T-cell (primary cell): ENCODE results near the gene SVOP. TPM values are rescaled to one million over a fixed set of nuclear protein-coding genes. Genes with fewer than 3 reads are reported as not detected.
"Not testable (repeated sequence)": the region's sequence is repeated elsewhere in the genome, so short reads cannot be mapped to it uniquely, and the experiment has no call there.

Experiments
- ATAC-seq, 4 experiments: fragments of 200-7000 bp in 3 of 4; fragments of 150-1000 bp in 1 of 4; cut with Tn5 transposase; replicated peaks in 1 of 4; 1 replicate in 3 of 4; 2 replicates in 1 of 4; pipeline ENCODE4 v1.10.0; 2021; ENCODE audit warnings: moderate library complexity in 3 of 4, mild to moderate bottlenecking in 2 of 4, moderate number of reproducible peaks in 1 of 4
- CTCF ChIA-PET, 2 donors: fragments of 300-600 bp; sonication (Branson Sonifier 250); formaldehyde crosslinking; loops; one replicate each; lab custom pipeline; 2022; ENCODE audit warnings: antibody characterized with exemption in 2 of 2; lab: Charles Lee
- POLR2A ChIA-PET, 2 donors: fragments of 300-600 bp; sonication (Branson Sonifier 250); formaldehyde crosslinking; loops; one replicate each; lab custom pipeline; 2022; ENCODE audit warnings: antibody characterized with exemption in 2 of 2; lab: Charles Lee
- DNase-seq, 35 experiments: peaks; one replicate each; pipeline versions ENCODE4 v3.0.0 to v3.0.0-alpha.2; 2013 to 2023
- H3K27ac ChIP-seq: one replicate; pipeline ENCODE4 v1.5.1; 2013; ENCODE audit warnings: low read length
- H3K27me3 ChIP-seq, 2 experiments: replicated peaks in 1 of 2; 1 replicate in 1 of 2; 2 replicates in 1 of 2; pipeline versions ENCODE4 v1.6.1 to v1.7.0; 2013; ENCODE audit warnings: low read length in 1 of 2, mixed read lengths in 1 of 2; ENCODE audit not compliant: control insufficient read depth in 2 of 2, insufficient read depth in 2 of 2; ENCODE audit errors: extremely low read depth in 1 of 2
- H3K36me3 ChIP-seq, 2 donors: 1 replicate in 1 of 2; 2 replicates in 1 of 2; pipeline versions ENCODE4 v1.6.1 to v1.7.0; 2013; ENCODE audit warnings: low read length in 1 of 2; ENCODE audit not compliant: control insufficient read depth in 2 of 2, insufficient read depth in 1 of 2; ENCODE audit errors: extremely low read depth in 1 of 2
- H3K4me1 ChIP-seq, 2 experiments: 1 replicate in 1 of 2; 2 replicates in 1 of 2; pipeline versions ENCODE4 v1.6.1 to v1.7.0; 2013; ENCODE audit warnings: low read length in 2 of 2, mixed read lengths in 1 of 2; ENCODE audit not compliant: insufficient read depth in 2 of 2, control insufficient read depth in 1 of 2; ENCODE audit errors: extremely low read depth in 1 of 2
- H3K4me3 ChIP-seq, 2 donors: 1 replicate in 1 of 2; 2 replicates in 1 of 2; pipeline versions ENCODE4 v1.5.1 to v1.7.0; 2013; ENCODE audit warnings: mild to moderate bottlenecking in 2 of 2, low read length in 1 of 2, moderate library complexity in 1 of 2; ENCODE audit not compliant: control insufficient read depth in 1 of 2; ENCODE audit errors: extremely low read depth in 1 of 2
- H3K9me3 ChIP-seq: 2 replicates; pipeline ENCODE4 v1.7.0; 2013
- H3K27ac Mint-ChIP-seq, 2 donors: one replicate each; pipeline ENCODE4 v1.8.0; 2020 to 2021; ENCODE audit warnings: mild to moderate bottlenecking in 2 of 2, mixed read lengths in 2 of 2
- H3K27me3 Mint-ChIP-seq, 2 donors: one replicate each; pipeline ENCODE4 v1.8.0; 2021 to 2022; ENCODE audit warnings: mixed read lengths in 2 of 2
- H3K36me3 Mint-ChIP-seq: one replicate; pipeline ENCODE4 v1.8.0; 2021; ENCODE audit warnings: mixed read lengths
- H3K4me1 Mint-ChIP-seq, 3 donors: one replicate each; pipeline ENCODE4 v1.8.0; 2020 to 2022; ENCODE audit warnings: mixed read lengths in 3 of 3, mild to moderate bottlenecking in 1 of 3
- H3K4me3 Mint-ChIP-seq, 3 donors: one replicate each; pipeline ENCODE4 v1.8.0; 2020 to 2022; ENCODE audit warnings: mild to moderate bottlenecking in 3 of 3, mixed read lengths in 3 of 3, moderate library complexity in 3 of 3
- H3K9me3 Mint-ChIP-seq, 3 donors: one replicate each; pipeline ENCODE4 v1.8.0; 2020 to 2022; ENCODE audit warnings: mixed read lengths in 3 of 3
- WGBS: methylation state at CpG from one replicate; pipeline ENCODE4 v1.1.5; 2013; ENCODE audit warnings: missing lambda C conversion rate; ENCODE audit not compliant: insufficient coverage; 5-methylcytosine and 5-hydroxymethylcytosine counted together
- total RNA-seq, 35 experiments: library from RNA in 6 of 35; stranded (reverse) in 6 of 35; fragments of 120-200 nt in 1 of 35; gene quantifications; one replicate each; pipeline versions ENCODE4 v1.2.1 to v1.2.4 and lab custom pipeline; 2013 to 2026

The SVOP gene
- total RNA-seq, 5 donors from 2014 or later (not counting 1 experiment from before 2014, with no cell fraction given), result not detected

DNA sequence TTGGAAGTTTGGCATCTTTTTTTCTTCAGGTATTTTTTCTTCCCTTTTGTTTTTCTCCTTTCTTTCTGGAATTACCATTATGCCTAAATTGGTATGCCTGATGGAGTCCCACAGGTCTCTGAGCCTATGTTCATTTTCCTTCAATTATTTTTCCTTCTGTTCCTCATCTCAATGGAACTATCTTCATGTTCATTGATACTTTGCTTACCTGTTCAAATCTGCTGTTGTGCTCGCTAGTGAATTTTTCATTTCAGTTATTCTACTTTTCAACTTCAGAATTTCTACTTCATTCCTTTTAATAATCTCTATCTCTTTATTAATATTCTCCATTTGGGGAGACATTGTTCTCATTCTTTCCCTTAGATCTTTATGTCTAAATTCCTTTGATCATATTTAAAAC is 16.1 kb upstream of the SVOP start:
- Mint-ChIP-seq H3K27me3 (peaks cover 2 to 7% of the 10 kb centered on the region in 2 donors), H3K9me3 (peaks cover 21% of the 10 kb centered on the region in 3 donors), H3K27ac (no peak overlapping the region), H3K36me3 (peaks cover 9% of the 10 kb centered on the region), H3K4me3 (no peak overlapping the region), H3K4me1 (no peaks in the 10 kb centered on the region)
- Histone ChIP-seq H3K27me3 (peaks cover 0 to 7% of the 10 kb centered on the region in 2 experiments), H3K36me3 (no peaks in the 10 kb centered on the region), H3K4me3 (no peak overlapping the region), H3K9me3 (no peaks in the 10 kb centered on the region), H3K27ac (no peak overlapping the region), H3K4me1 (no peaks in the 10 kb centered on the region)
- CTCF ChIA-PET, result no interaction called here
- no CpG with 5 or more reads among the region's 1 CpG for WGBS
- DNase-seq, result no peak
- POLR2A ChIA-PET, result no interaction called here
- ATAC-seq, result no peak

DNA sequence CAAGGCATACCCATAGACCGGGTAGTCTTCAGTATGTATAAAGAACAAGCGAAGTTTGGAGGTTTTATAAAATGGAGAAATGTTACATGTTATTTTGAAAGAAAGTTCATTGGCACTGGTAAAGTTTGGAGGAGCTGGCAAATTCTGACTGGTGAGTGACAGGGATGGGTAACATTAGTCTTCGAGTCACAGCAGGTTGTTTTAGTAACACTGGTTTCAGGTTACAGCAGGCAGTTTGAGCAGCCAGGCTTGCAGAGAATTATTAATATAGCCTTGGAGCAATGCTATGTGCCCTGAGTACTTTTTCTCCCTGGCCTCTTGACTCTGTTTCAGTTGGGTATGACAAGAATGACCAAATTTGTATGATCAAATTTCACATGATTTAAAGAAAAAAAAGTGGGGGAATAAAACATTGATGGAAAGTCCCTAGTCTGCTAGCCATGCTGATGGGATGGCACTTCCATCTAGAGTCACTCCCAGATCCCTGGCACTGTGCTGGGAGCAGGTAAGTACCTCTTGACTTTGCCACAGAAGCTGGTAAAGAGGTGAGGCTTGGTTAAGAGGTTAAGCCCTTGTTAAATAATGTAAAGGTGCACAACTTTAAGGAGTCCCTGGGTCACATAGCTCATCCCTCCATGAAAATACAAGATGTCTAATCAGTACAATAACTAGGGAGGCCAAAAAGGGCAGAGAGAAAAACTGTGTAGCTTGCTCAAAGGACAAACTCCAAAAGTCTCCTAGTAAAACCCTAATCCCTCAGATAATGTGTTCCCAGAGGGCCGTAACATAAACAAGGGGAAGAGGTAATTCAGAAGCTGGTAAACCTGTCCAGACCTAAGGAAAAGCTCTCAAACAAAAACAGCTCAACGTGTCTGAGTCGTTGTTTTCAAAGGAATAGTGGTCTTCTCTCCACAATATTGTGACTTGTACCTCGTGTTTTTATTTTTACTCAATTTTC is 12.7 kb upstream of the SVOP start:
- Mint-ChIP-seq H3K27me3 (peaks cover 7 to 17% of the 10 kb centered on the region in 2 donors), H3K9me3 (peaks cover 15% of the 10 kb centered on the region in 3 donors), H3K4me3 (no peak overlapping the region), H3K4me1 (no peaks in the 10 kb centered on the region), H3K27ac (no peak overlapping the region), H3K36me3 (peaks cover 5% of the 10 kb centered on the region)
- WGBS, result 67% methylated on average over 3 of the region's 7 CpGs
- ChIA-PET CTCF (no interaction called here), POLR2A (no interaction called here)
- H3K4me1 ChIP-seq, result no peaks in the 10 kb centered on the region
- no peak for DNase-seq
- H3K4me3 ChIP-seq, result no peak overlapping the region
- H3K9me3 ChIP-seq, result no peaks in the 10 kb centered on the region
- no peak for ATAC-seq
- peaks cover 0 to under 1% of the 10 kb centered on the region in 2 experiments for H3K27me3 ChIP-seq
- no peaks in the 10 kb centered on the region for H3K36me3 ChIP-seq
- H3K27ac ChIP-seq, result no peak overlapping the region

DNA sequence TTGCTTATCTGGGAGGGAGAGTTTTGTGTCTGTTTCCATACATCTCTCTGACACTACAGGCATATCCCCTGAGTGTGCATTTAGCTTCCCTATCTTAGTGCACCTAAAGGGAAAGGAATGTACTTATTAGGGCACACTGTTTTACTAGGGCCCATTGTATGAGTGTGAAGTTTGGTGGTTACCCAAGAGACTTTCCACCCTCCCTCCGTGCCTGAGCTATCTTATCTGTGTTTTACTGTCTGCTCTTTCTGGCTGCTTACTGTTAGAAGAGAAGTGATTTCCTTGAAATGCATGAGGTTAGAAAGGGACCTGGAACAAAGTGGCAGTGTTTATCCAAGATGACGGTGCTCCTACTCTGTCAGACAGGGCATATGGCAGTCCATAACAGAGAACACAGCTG is 8.5 kb upstream of the SVOP start:
- H3K27me3 Mint-ChIP-seq, result peaks cover 13 to 20% of the 10 kb centered on the region in 2 donors
- peaks cover 0 to 2% (median 0%) of the 10 kb centered on the region in 3 donors for H3K9me3 Mint-ChIP-seq
- no CpG with 5 or more reads among the region's 2 CpGs for WGBS
- ATAC-seq (no peak), DNase-seq (no peak)
- CTCF ChIA-PET, result no interaction called here
- H3K36me3 Mint-ChIP-seq, result no peaks in the 10 kb centered on the region
- POLR2A ChIA-PET, result no interaction called here
- H3K4me3 ChIP-seq, result no peak overlapping the region
- no peaks in the 10 kb centered on the region for H3K4me1 ChIP-seq
- no peak overlapping the region for H3K27ac Mint-ChIP-seq
- no peaks in the 10 kb centered on the region for H3K4me1 Mint-ChIP-seq
- H3K4me3 Mint-ChIP-seq, result no peak overlapping the region
- H3K27me3 ChIP-seq, result peaks cover 0 to 3% of the 10 kb centered on the region in 2 experiments
- H3K9me3 ChIP-seq, result no peaks in the 10 kb centered on the region
- H3K36me3 ChIP-seq, result no peaks in the 10 kb centered on the region
- no peak overlapping the region for H3K27ac ChIP-seq

DNA sequence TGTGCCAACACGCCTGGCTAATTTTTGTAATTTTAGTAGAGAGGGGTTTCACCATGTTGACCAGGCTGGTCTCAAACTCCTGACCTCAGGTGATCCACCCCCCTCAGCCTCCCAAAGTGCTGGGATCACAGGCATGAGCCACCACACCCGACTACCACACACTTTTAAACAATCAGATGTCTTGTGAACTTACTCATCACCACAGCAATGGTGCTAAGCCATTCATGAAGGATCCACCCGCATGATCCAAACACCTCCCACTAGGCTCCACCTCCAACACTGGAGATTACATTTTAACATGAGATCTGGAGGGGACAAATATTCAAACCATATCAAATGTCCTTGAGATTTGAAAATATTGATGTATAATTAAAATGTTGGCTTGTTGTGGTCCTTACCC is 7.8 kb upstream of the SVOP start:
- DNase-seq, H3K36me3 Mint-ChIP-seq, H3K27ac ChIP-seq, H3K36me3 ChIP-seq, H3K9me3 ChIP-seq, H3K4me3 Mint-ChIP-seq, ATAC-seq, H3K4me3 ChIP-seq, H3K9me3 Mint-ChIP-seq, H3K4me1 ChIP-seq, H3K4me1 Mint-ChIP-seq, H3K27ac Mint-ChIP-seq, H3K27me3 ChIP-seq, CTCF ChIA-PET: not testable (repeated sequence)
- POLR2A ChIA-PET, result interaction anchor here in 1 of 2 donors (0.6 kb wide), 1 partner anchor 86 kb away, joined by 4 read pairs; no protein-coding TSS in a partner anchor
- H3K27me3 Mint-ChIP-seq, result peaks cover 13 to 20% of the 10 kb centered on the region in 2 donors
- 50% methylated on average over 1 of the region's 3 CpGs for WGBS

DNA sequence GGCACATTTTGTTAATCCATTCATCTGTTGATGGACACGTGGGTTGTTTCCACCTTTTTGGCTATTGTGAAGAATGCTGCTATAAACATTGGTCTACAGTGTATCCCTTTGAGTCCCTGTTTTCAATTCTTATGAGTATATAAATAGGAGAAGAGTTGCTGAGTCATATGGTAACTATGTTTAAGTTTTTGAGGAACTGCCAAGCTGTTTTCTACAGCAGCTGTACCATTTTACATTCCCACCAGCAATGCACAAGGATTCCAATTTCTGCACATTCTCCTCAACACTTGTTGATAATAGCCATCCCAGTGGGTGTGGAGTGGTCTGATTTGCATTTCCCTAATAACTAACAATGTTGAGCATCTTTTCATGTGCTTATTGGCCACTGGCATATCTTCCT is 6.9 kb upstream of the SVOP start:
- Histone ChIP-seq H3K36me3 (no peaks in the 10 kb centered on the region), H3K27me3 (peaks cover 0 to 14% of the 10 kb centered on the region in 2 experiments), H3K27ac (no peak overlapping the region), H3K9me3 (no peaks in the 10 kb centered on the region), H3K4me1 (no peaks in the 10 kb centered on the region), H3K4me3 (no peak overlapping the region)
- no peaks in the 10 kb centered on the region for H3K36me3 Mint-ChIP-seq
- H3K4me3 Mint-ChIP-seq, result no peak overlapping the region
- peaks cover 18 to 20% of the 10 kb centered on the region in 2 donors for H3K27me3 Mint-ChIP-seq
- no peak overlapping the region for H3K27ac Mint-ChIP-seq
- no peaks in the 10 kb centered on the region for H3K4me1 Mint-ChIP-seq
- whole genome bisulfite sequencing, result no CpG with 5 or more reads among the region's 1 CpG
- H3K9me3 Mint-ChIP-seq, result no peaks in the 10 kb centered on the region
- ChIA-PET CTCF (no interaction called here), POLR2A (interaction anchor here in 1 of 2 donors (0.6 kb wide), 1 partner anchor 87 kb away, joined by 4 read pairs; no protein-coding TSS in a partner anchor)
- ATAC-seq (no peak), DNase-seq (no peak)

DNA sequence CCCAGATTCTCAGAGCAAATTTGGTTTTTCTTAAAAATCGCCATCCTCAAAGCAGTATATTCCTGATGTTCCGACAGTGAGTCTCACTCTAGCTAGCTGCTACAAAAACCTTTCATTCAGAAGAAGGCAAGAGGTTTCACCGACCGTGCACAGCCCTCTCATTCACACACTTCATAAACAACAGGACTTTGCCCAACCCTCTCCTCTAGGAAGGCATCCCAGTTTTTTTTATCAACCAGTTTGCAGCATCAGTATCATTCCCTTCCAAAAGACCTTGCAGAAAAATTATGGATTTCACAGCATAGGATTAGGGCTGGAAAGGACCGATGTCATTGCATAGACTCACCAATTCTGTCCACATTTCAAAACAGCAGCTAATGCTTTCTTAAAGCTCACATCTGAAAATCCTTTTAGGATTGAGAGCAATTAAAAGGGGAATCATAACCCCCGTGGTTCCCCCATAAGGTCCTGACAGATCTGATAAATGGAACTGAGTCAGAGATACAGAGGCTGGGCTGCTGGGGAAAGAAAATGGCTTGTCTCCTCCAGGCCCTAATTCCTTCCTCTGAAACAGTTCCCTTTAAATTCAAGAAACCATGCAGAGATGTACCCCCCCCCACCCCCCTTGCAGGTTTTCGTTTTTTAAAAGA is 597 bp downstream of the SVOP start:
- DNase-seq (no peak), ATAC-seq (no peak)
- Mint-ChIP-seq H3K36me3 (no peaks in the 10 kb centered on the region), H3K27ac (no peak overlapping the region), H3K9me3 (no peaks in the 10 kb centered on the region), H3K27me3 (peaks cover 39 to 43% of the 10 kb centered on the region in 2 donors), H3K4me3 (no peak overlapping the region), H3K4me1 (peaks cover 0 to 4% (median 4%) of the 10 kb centered on the region in 3 donors)
- Histone ChIP-seq H3K36me3 (no peaks in the 10 kb centered on the region), H3K9me3 (no peaks in the 10 kb centered on the region), H3K27me3 (peaks cover 3 to 37% of the 10 kb centered on the region in 2 experiments), H3K4me3 (no peak overlapping the region), H3K4me1 (peaks cover 0 to 5% of the 10 kb centered on the region in 2 experiments), H3K27ac (no peak overlapping the region)
- ChIA-PET POLR2A (no interaction called here), CTCF (no interaction called here)
- 92% methylated on average over 3 of the region's 7 CpGs for WGBS
